ENCODE measurements around the gene PVALB.

- TF ChIP-seq CTCF (IDR thresholded peaks at IDR 0.05; ENCODE audit: insufficient read depth, low read length, poor library complexity, severe bottlenecking) = no peak
- TF ChIP-seq EZH2phosphoT487 (conservative IDR thresholded peaks at IDR 0.05; ENCODE audit: low read length) = no peak
Observed at GRCh38 chr22:36769541-36770512, 47.0 kb downstream of the PVALB start.
